HG03571 (cell line): ENCODE measurements around the gene EIF3K.
"Not testable (repeated sequence)": the region's sequence is repeated elsewhere in the genome, so short reads cannot be mapped to it uniquely, and the experiment has no call there.

ENCODE experiments used
- ATAC-seq: cut with Tn5 transposase; IDR thresholded peaks from one replicate; pipeline ENCODE4 v1.9.1; 2021; ENCODE audit not compliant: unreplicated experiment

EIF3K gene, protein sequence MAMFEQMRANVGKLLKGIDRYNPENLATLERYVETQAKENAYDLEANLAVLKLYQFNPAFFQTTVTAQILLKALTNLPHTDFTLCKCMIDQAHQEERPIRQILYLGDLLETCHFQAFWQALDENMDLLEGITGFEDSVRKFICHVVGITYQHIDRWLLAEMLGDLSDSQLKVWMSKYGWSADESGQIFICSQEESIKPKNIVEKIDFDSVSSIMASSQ

DNA sequence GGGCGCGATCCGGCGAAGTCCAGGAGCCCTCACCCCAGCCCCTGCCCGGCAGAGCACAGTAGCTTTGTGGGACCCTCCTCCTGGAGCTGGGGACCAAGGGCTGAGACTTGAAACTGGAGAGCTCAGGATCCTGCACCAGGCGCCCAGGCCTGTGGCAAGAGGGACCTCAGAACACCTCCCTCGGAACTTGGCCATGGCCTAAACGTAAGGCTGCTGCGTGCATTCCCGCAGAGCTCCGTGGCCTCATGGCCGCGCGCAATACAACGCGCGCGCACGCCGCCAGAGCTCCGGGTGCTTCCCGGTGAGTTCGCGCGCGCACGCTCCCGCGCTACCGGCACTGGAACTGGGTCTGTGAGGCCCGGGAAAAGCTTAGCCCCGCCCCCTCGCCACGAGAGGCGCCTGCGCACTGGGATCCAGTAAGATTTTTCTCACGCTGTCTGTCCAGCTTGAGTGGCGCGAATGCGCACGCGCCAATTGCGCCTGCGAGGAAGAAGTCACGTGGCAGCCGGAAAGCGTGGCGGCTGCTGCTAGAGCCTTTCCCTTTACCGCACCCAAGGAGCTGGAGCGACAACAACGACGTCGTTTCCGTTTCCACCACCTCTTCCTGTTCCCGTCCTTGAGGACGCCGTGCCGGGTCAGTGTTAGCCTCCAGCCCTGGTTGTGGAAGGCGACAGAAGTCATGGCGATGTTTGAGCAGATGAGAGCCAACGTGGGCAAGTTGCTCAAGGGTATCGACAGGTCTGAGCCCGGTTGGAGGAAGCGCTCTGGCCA is at the start of gene EIF3K:
Gene EIF3K (plus strand): TSS at position 599 of the 771 bp plus-strand sequence. CDS start 81 bp downstream, at position 680.
- ATAC-seq: peak; percentile 40

GRCh38 chr19:38569368-38569983 is 49.5 kb upstream of the EIF3K start:
- ATAC-seq: no peak

- ATAC-seq: no peak
Measured at GRCh38 chr19:38571682-38572081, 47.3 kb upstream of the EIF3K start.

DNA sequence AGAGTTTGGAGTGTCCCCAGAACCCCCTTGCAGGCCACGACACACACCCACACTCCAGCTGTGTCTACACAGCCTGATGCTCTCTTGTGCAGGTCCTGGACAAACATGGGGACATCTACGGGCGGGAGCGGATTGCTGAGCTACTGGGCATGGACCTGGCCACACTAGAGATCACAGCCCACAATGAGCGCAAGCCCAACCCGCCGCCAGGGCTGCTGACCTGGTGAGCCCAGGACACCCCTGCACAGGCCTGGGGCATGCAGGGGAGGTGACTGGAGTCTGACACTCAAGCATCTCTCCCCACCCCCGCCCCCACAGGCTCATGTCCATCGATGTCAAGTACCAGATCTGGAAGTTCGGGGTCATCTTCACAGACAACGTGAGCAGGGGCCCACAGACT is 41.2 kb upstream of the EIF3K start:
- ATAC-seq: no peak

- not testable (repeated sequence) for ATAC-seq
Measured at GRCh38 chr19:38579304-38579703, 39.7 kb upstream of the EIF3K start.

GRCh38 chr19:38580080-38580479 is 38.9 kb upstream of the EIF3K start:
- ATAC-seq: no peak

DNA sequence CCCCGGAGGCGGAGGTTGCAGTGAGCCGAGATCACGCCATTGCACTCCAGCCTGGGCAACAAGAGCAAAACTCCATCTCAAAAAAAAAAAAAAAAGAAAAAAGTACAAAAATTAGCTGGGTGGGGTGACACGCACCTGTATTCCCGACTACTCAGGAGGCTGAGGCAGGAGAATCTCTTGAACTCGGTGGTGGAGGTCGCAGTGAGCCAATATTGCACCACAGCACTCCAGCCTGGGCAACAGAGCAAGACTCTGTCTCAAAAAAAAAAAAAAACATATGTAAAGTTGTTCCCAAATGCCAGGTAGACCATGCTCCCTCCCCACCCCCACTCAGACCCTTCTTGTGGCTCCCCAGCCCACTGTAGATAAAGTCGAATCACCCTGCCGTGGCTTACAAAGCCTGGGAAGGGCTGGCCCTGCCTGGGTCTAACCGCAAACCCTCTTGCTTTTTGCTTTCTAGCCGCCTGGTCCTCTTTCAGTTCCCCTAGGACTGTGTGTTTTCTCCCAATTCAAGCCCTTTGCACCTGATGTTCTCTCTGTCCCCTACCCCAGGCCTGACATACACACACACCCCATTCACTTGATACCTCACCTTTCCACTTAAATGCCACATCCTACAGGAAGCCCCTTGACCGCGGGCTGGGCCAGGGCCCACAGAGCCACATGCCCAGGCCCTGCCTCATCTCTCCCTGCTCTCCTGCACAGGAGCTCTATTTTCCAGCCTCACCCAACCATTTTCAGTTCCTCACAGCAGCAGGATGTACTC is 35.6 kb upstream of the EIF3K start:
- peak; percentile 62 for ATAC-seq

GRCh38 chr19:38583985-38584305 is 35.0 kb upstream of the EIF3K start:
- ATAC-seq: no peak

GRCh38 chr19:38587562-38587961 is 31.4 kb upstream of the EIF3K start:
- no peak for ATAC-seq

DNA sequence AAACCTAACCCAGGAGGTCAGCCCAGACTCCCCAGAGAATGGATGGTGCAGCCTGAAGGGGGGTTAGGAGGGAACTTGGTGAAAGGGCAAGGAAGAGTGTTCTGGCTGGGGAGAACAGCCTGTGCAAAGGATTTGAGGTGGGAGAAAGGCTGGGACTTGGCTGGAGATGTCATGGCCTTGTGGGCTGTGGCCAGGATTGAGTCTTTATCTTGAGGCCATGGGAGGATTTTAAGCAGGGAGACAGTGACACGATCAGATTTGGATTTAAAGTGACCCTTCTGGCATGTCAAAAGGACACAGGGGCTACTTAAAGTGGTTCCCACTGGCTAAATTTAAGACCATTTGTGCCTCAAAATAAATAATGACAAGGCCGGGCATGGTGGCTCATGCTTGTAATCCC is 30.9 kb upstream of the EIF3K start:
- no peak for ATAC-seq

DNA sequence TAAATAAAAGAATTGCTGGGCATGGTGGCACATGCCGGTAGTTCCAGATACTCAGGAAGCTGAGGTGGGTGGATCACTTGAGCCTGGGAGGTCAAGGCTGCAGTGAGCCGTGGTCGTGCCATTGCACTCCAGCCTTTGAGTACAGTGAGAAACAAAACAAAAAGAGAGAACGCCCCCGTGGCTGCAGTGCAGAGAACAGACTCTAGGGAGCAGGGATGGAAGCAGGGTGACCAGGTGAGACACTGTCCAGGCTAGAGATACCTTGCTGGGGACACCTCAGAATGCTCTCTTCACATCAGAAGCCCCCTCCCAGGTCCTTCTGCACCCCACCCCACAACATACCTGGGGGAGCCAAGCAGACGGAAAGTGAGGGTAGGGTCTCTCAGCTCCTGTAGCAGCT is 26.0 kb upstream of the EIF3K start:
- no peak for ATAC-seq

GRCh38 chr19:38596057-38596981 is 22.7 kb upstream of the EIF3K start:
- no peak for ATAC-seq

DNA sequence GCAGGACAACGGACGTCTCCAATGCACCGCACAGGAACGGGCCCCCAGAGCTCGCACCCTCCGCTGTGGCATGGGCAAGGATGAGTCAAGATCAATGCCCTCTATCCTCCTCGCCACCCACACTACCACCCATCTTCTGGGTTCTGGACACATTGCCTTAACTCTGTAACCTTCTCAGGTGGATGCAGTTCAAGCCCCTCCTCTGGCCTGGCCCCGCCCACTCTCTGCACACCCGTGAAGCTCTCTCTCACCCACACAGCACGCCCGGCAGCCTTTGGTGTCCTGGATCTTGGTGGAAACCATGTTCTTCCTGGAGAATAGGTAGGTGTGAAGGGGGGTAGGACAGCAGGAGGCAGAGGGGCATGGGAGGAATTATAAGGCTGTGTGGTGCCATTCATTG is 21.9 kb upstream of the EIF3K start:
- ATAC-seq: no peak

DNA sequence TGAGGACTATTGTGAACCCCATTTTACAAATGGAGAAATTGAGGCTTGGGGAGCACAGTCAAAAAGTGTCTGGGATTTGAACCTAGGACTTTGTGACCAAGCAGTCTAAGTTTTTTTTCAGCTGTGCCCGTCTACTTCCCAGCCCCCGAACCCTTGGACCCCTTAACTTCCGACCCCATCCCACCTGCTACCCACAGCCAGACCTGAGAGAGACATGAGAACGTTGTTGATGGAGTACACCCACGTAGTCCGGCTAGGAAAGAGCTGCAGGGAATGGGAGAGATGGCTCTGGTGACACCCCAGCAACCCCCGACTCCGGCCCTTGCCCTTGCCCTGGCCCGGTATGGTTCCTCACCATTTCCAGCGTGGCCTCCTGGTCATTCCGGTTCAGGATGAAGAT is 19.3 kb upstream of the EIF3K start:
- ATAC-seq: no peak

- ATAC-seq: not testable (repeated sequence)
Measured at GRCh38 chr19:38602856-38603255, 16.1 kb upstream of the EIF3K start.

- no peak for ATAC-seq
Measured at GRCh38 chr19:38606131-38606530, 12.9 kb upstream of the EIF3K start.

GRCh38 chr19:38614289-38614688 is 4.7 kb upstream of the EIF3K start:
- ATAC-seq: no peak

DNA sequence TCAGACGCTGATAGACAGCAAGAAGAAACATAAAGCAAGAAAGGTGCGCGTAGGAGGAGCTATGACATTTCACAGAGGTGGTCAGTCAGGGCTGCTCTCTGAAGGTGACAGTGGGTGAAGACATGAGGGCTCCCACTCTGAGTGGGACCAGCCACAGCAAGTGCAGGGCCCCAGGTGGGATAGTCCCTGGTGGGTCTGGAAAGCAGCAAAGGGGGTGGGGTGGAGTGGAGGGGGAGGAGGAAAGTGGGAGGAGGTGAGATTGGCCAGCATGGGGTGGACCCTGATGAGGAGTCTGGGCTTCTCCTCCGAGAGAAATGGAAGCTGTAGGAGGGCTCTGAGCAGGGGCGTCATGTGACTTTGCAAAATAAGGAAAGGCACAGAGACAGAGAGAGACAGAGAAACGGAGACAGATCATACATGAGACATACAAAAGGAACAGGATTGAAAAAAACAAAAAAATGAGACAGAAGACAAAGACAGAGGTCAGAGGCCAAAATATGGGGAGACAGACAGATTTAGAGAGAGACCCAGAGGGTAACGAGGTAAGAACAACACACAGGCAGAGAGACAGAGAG is 3.9 kb upstream of the EIF3K start:
- ATAC-seq: no peak

GRCh38 chr19:38616265-38616664 is 2.7 kb upstream of the EIF3K start:
- ATAC-seq: no peak

GRCh38 chr19:38617283-38617763 is 1.7 kb upstream of the EIF3K start:
- ATAC-seq: peak; percentile 1
